CD14-positive monocyte (primary cell): ENCODE measurements around the gene KIF3A. TPM values are rescaled to one million over a fixed set of nuclear protein-coding genes. Genes with fewer than 3 reads are reported as not detected.

Source experiments
- DNase-seq, 3 donors: peaks; one replicate each; pipeline ENCODE4 v3.0.0-alpha.2; 2011 to 2022
- H2AFZ ChIP-seq: 2 replicates; pipeline ENCODE4 v1.6.0; 2012; ENCODE audit warnings: mild to moderate bottlenecking, low read depth, low read length, inconsistent platforms; ENCODE audit not compliant: insufficient read depth, poor library complexity, severe bottlenecking
- H3K27ac ChIP-seq, 2 donors: 1 replicate in 1 of 2; 2 replicates in 1 of 2; pipeline ENCODE4 v1.5.1; 2012 to 2013; ENCODE audit warnings: low read length in 2 of 2, control low read depth in 1 of 2, inconsistent platforms in 1 of 2, low read depth in 1 of 2, mild to moderate bottlenecking in 1 of 2
- H3K27me3 ChIP-seq, 2 donors: one replicate each; pipeline versions ENCODE4 v1.6.0 to v1.6.1; 2011 to 2013; ENCODE audit warnings: low read length in 2 of 2; ENCODE audit not compliant: control insufficient read depth in 2 of 2, insufficient read depth in 2 of 2
- H3K36me3 ChIP-seq, 2 donors: replicated peaks in 1 of 2; 1 replicate in 1 of 2; 2 replicates in 1 of 2; pipeline versions ENCODE4 v1.5.1 to v1.6.1; 2012 to 2013; ENCODE audit warnings: low read length in 2 of 2, control low read depth in 1 of 2, inconsistent platforms in 1 of 2, mild to moderate bottlenecking in 1 of 2; ENCODE audit not compliant: insufficient read depth in 2 of 2, control insufficient read depth in 1 of 2
- H3K4me1 ChIP-seq, 2 donors: 1 replicate in 1 of 2; 2 replicates in 1 of 2; pipeline versions ENCODE4 v1.5.1 to v1.6.1; 2012 to 2013; ENCODE audit warnings: low read length in 2 of 2, control low read depth in 1 of 2, inconsistent platforms in 1 of 2, mild to moderate bottlenecking in 1 of 2, moderate library complexity in 1 of 2; ENCODE audit not compliant: insufficient read depth in 2 of 2, control insufficient read depth in 1 of 2
- H3K4me2 ChIP-seq: replicated peaks from 2 replicates; pipeline ENCODE3; 2012; ENCODE audit warnings: low read length, moderate library complexity, mild to moderate bottlenecking; ENCODE audit not compliant: poor library complexity, severe bottlenecking; ENCODE audit errors: extremely low read depth
- H3K4me3 ChIP-seq, 3 experiments: fragments of 200-600 bp in 1 of 3; sonication (generic) in 1 of 3; replicated peaks in 1 of 3; 1 replicate in 2 of 3; 2 replicates in 1 of 3; pipeline ENCODE4 v1.5.1; 2011 to 2013; ENCODE audit warnings: low read length in 3 of 3, mild to moderate bottlenecking in 3 of 3, control low read depth in 2 of 3, low read depth in 2 of 3, inconsistent platforms in 1 of 3, moderate library complexity in 1 of 3
- H3K79me2 ChIP-seq: 2 replicates; pipeline ENCODE4 v1.6.0; 2012; ENCODE audit warnings: mild to moderate bottlenecking, control low read depth, inconsistent platforms, low read length, moderate library complexity; ENCODE audit not compliant: insufficient read depth
- H3K9ac ChIP-seq: 2 replicates; pipeline ENCODE4 v1.6.0; 2017; ENCODE audit warnings: low read length, mild to moderate bottlenecking; ENCODE audit not compliant: insufficient read depth, poor library complexity, severe bottlenecking
- H3K9me3 ChIP-seq, 2 donors: replicated peaks in 1 of 2; 1 replicate in 1 of 2; 2 replicates in 1 of 2; pipeline versions ENCODE4 v1.5.1 to v1.6.1; 2012 to 2013; ENCODE audit warnings: low read length in 2 of 2, control low read depth in 1 of 2; ENCODE audit not compliant: control insufficient read depth in 1 of 2, insufficient read depth in 1 of 2
- H4K20me1 ChIP-seq: 2 replicates; pipeline ENCODE4 v1.6.0; 2012; ENCODE audit warnings: mild to moderate bottlenecking, low read length, control low read depth, moderate library complexity; ENCODE audit not compliant: insufficient read depth
- H3K27ac Mint-ChIP-seq, 7 donors: one replicate each; pipeline ENCODE4 v1.8.0; 2020; ENCODE audit warnings: mild to moderate bottlenecking in 7 of 7, mixed read lengths in 7 of 7, moderate library complexity in 6 of 7, inconsistent platforms in 2 of 7
- H3K27me3 Mint-ChIP-seq, 3 donors: one replicate each; pipeline ENCODE4 v1.8.0; 2021 to 2022; ENCODE audit warnings: low read depth in 3 of 3, mild to moderate bottlenecking in 3 of 3, mixed read lengths in 3 of 3, moderate library complexity in 3 of 3, inconsistent platforms in 1 of 3
- H3K36me3 Mint-ChIP-seq, 2 donors: one replicate each; pipeline ENCODE4 v1.8.0; 2020; ENCODE audit warnings: mixed read lengths in 2 of 2, inconsistent platforms in 1 of 2, mild to moderate bottlenecking in 1 of 2
- H3K4me1 Mint-ChIP-seq: one replicate; pipeline ENCODE4 v1.8.0; 2020; ENCODE audit warnings: mild to moderate bottlenecking, mixed read lengths
- H3K4me3 Mint-ChIP-seq, 2 donors: one replicate each; pipeline ENCODE4 v1.8.0; 2020; ENCODE audit warnings: mild to moderate bottlenecking in 2 of 2, mixed read lengths in 2 of 2, moderate library complexity in 1 of 2
- H3K9me3 Mint-ChIP-seq, 7 donors: one replicate each; pipeline ENCODE4 v1.8.0; 2020 to 2022; ENCODE audit warnings: mixed read lengths in 7 of 7, mild to moderate bottlenecking in 6 of 7, moderate library complexity in 6 of 7, inconsistent platforms in 2 of 7
- CTCF ChIP-seq: fragments of 200-600 bp; IDR thresholded peaks from one replicate; pipeline ENCODE4 v1.8.0; 2022; ENCODE audit warnings: antibody characterized with exemption, mild to moderate bottlenecking
- WGBS: methylation state at CpG from one replicate; pipeline ENCODE4 v1.1.5; 2013; ENCODE audit warnings: missing lambda C conversion rate; ENCODE audit not compliant: insufficient coverage; 5-methylcytosine and 5-hydroxymethylcytosine counted together
- intact Hi-C, 2 donors: fragments of 100-400 bp; cut with micrococcal nuclease; formaldehyde crosslinking; loops; one replicate each; pipeline versions ENCODE4 v1.15.0 to v1.15.1; 2023
- polyA plus RNA-seq, 3 donors: library from polyadenylated mRNA; depleted of rRNA in 1 of 3; unstranded in 2 of 3; stranded (reverse) in 1 of 3; fragments of 300-500 nt in 2 of 3; fragments of >200 nt in 1 of 3; fragmentation: Illumina TruSeq in 2 of 3; gene quantifications; 1 replicate in 2 of 3; 2 replicates in 1 of 3; pipeline ENCODE4 v1.2.3, GENCODE V29; 2012 to 2021

Gene KIF3A
- polyA plus RNA-seq, 3 donors = 0.68 to 1.3 (median 1.2) TPM

- Mint-ChIP-seq H3K9me3 (peaks cover 0 to 3% (median 1%) of the 10 kb centered on the region in 7 donors), H3K4me3 (no peak overlapping the region), H3K27ac (peak overlapping the region in 1 of 7 donors; percentile 1), H3K27me3 (peaks cover 6 to 11% (median 10%) of the 10 kb centered on the region in 3 donors), H3K36me3 (no peaks in the 10 kb centered on the region), H3K4me1 (no peaks in the 10 kb centered on the region)
- Histone ChIP-seq H3K36me3 (no peaks in the 10 kb centered on the region), H3K4me2 (no peak overlapping the region), H3K4me1 (no peaks in the 10 kb centered on the region), H3K79me2 (no peaks in the 10 kb centered on the region), H3K9ac (no peak overlapping the region), H3K9me3 (no peaks in the 10 kb centered on the region), H4K20me1 (no peaks in the 10 kb centered on the region), H3K27ac (no peak overlapping the region), H3K4me3 (no peak overlapping the region), H2AFZ (no peak overlapping the region), H3K27me3 (peaks cover 0 to 4% of the 10 kb centered on the region in 2 donors)
- no peak for DNase-seq
- no peak for TF ChIP-seq CTCF
- intact Hi-C loops = no loop called here
- 94% methylated on average over 5 of the region's 9 CpGs for WGBS
Measured at GRCh38 chr5:132662004-132662401, 75.3 kb downstream of the KIF3A start.

GRCh38 chr5:132661231-132662003 is 75.9 kb downstream of the KIF3A start:
- Histone ChIP-seq H3K9ac (no peak overlapping the region), H3K9me3 (peaks cover 0 to 4% of the 10 kb centered on the region in 2 donors), H2AFZ (no peak overlapping the region), H3K36me3 (no peaks in the 10 kb centered on the region), H3K79me2 (no peaks in the 10 kb centered on the region), H3K4me3 (no peak overlapping the region), H3K4me2 (no peak overlapping the region), H4K20me1 (no peaks in the 10 kb centered on the region), H3K27me3 (peaks cover 4 to 10% of the 10 kb centered on the region in 2 donors), H3K4me1 (peaks cover 4% of the 10 kb centered on the region in 2 donors), H3K27ac (no peak overlapping the region)
- Mint-ChIP-seq H3K36me3 (peaks cover 0 to 4% of the 10 kb centered on the region in 2 donors), H3K27ac (no peak overlapping the region), H3K9me3 (peaks cover 0 to 7% (median 4%) of the 10 kb centered on the region in 7 donors), H3K4me1 (peaks cover 5% of the 10 kb centered on the region), H3K27me3 (peaks cover 11 to 17% (median 16%) of the 10 kb centered on the region in 3 donors), H3K4me3 (no peak overlapping the region)
- TF ChIP-seq CTCF = no peak
- intact Hi-C loops = no loop called here
- WGBS = 92% methylated on average over 7 of the region's 12 CpGs
- DNase-seq = no peak
